PC-9 (cell line): ENCODE measurements around the gene SPATA21. TPM values are rescaled to one million over a fixed set of nuclear protein-coding genes. Genes with fewer than 3 reads are reported as not detected.

ENCODE experiments used
- BruUV-seq: library from RNA; stranded (reverse); fragments of 400-500 nt; replicated peaks from 2 replicates; lab custom pipeline; 2021; lab: Mats Ljungman, UMichigan
- CTCF ChIA-PET: fragments of 300-600 bp; sonication (Branson Sonifier 250); formaldehyde crosslinking; loops from one replicate; lab custom pipeline; 2022; ENCODE audit warnings: antibody characterized with exemption; lab: Charles Lee
- POLR2A ChIA-PET: fragments of 300-600 bp; sonication (Branson Sonifier 250); formaldehyde crosslinking; loops from one replicate; lab custom pipeline; 2022; ENCODE audit warnings: antibody characterized with exemption; ENCODE audit not compliant: unreplicated experiment; lab: Charles Lee
- DNase-seq, 2 experiments: peaks; one replicate each; pipeline versions ENCODE4 v3.0.0 to v3.0.0-alpha.2; 2015 to 2022; ENCODE audit warnings: mixed read lengths in 1 of 2
- H2AFZ ChIP-seq: fragments of 200-600 bp; sonication (generic); 2 replicates; pipeline ENCODE4 v1.8.1; 2017; ENCODE audit warnings: antibody characterized with exemption
- H3F3A ChIP-seq: fragments of 200-600 bp; sonication (generic); 2 replicates; pipeline ENCODE4 v1.8.1; 2017; ENCODE audit warnings: antibody characterized with exemption, mild to moderate bottlenecking, low read depth; ENCODE audit not compliant: insufficient read depth
- H3K27ac ChIP-seq: fragments of 200-600 bp; sonication (generic); 2 replicates; pipeline ENCODE4 v1.6.1; 2016; ENCODE audit warnings: mixed run types
- H3K27me3 ChIP-seq: fragments of 200-600 bp; sonication (generic); 2 replicates; pipeline ENCODE4 v1.6.1; 2016; ENCODE audit warnings: low read depth, mixed run types; ENCODE audit not compliant: insufficient read depth
- H3K36me3 ChIP-seq: fragments of 200-600 bp; sonication (generic); 2 replicates; pipeline ENCODE4 v1.6.1; 2016; ENCODE audit warnings: low read depth, mixed run types
- H3K4me1 ChIP-seq: fragments of 200-600 bp; sonication (generic); replicated peaks from 2 replicates; pipeline ENCODE4 v1.6.1; 2016; ENCODE audit warnings: mixed run types; ENCODE audit not compliant: insufficient read depth
- H3K4me2 ChIP-seq: fragments of 200-600 bp; sonication (generic); 2 replicates; pipeline ENCODE4 v1.6.1; 2017; ENCODE audit warnings: mixed run types
- H3K4me3 ChIP-seq: fragments of 200-600 bp; sonication (generic); 2 replicates; pipeline ENCODE4 v1.6.1; 2016; ENCODE audit warnings: mixed run types
- H3K79me2 ChIP-seq: fragments of 200-600 bp; sonication (generic); 2 replicates; pipeline ENCODE4 v1.6.1; 2017; ENCODE audit warnings: low read depth, mixed run types
- H3K9me2 ChIP-seq: fragments of 200-600 bp; sonication (generic); 2 replicates; pipeline ENCODE4 v1.8.1; 2017; ENCODE audit warnings: mild to moderate bottlenecking; ENCODE audit not compliant: insufficient read depth
- H3K9me3 ChIP-seq: fragments of 200-600 bp; sonication (generic); 2 replicates; pipeline ENCODE4 v1.8.1; 2016; ENCODE audit warnings: low read depth; ENCODE audit not compliant: insufficient read depth
- H4K20me1 ChIP-seq: fragments of 200-600 bp; sonication (generic); 2 replicates; pipeline ENCODE4 v1.8.1; 2017; ENCODE audit not compliant: insufficient read depth
- EZH2 ChIP-seq: fragments of 200-600 bp; sonication (generic); IDR thresholded peaks from 2 replicates; pipeline ENCODE4 v1.8.0; 2017; ENCODE audit warnings: antibody characterized with exemption, low read depth
- intact Hi-C: fragments of 100-400 bp; cut with micrococcal nuclease; formaldehyde crosslinking; loops from one replicate; pipeline ENCODE4 v1.10.0; 2022; ENCODE audit not compliant: unreplicated experiment
- total RNA-seq: library from RNA; stranded (reverse); gene quantifications from 2 replicates; pipeline ENCODE4 v1.2.3, GENCODE V29; 2021
- TF ChIP-seq, protein P1 (sequence below): fragments of 200-600 bp; sonication (generic); conservative IDR thresholded peaks from 2 replicates; pipeline ENCODE4 v1.6.1; 2017; ENCODE audit warnings: mixed run types, antibody characterized with exemption, mild to moderate bottlenecking, moderate library complexity

The SPATA21 gene
- total RNA-seq, 1 experiment from 2014 or later = not detected

DNA sequence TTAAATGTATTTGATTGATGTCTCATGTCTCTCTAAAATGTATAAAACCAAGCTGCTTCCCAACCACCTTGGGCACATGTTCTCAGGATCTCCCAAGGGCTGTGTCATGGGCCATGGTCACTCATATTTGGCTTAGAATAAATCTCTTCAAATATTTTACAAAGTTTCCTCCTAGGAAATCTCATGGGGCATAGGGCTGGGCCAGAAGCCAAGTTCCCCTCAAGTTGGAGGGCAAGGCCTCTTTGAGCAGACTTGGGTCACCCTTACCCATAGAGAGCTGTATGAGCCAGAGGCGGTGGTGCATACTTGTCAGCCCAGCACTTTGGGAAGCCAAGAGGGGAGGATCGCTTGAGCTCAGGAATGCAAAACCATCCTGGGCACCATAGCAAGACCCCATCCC, 82.6 kb downstream of the SPATA21 start:
- H3K36me3 ChIP-seq = no peaks in the 10 kb centered on the region
- no peaks in the 10 kb centered on the region for H3K27me3 ChIP-seq
- H2AFZ ChIP-seq = no peak overlapping the region
- no peak overlapping the region for H3K4me2 ChIP-seq
- peaks cover under 1% of the 10 kb centered on the region; the same call in 1 of the 2 replicates for H3F3A ChIP-seq
- CTCF ChIA-PET = no interaction called here
- peaks cover 26% of the 10 kb centered on the region for H3K79me2 ChIP-seq
- no peak for DNase-seq
- no peaks in the 10 kb centered on the region for H4K20me1 ChIP-seq
- no peaks in the 10 kb centered on the region for H3K9me3 ChIP-seq
- no peaks in the 10 kb centered on the region for H3K9me2 ChIP-seq
- no peak overlapping the region for H3K27ac ChIP-seq
- POLR2A ChIA-PET = interaction anchor here (0.8 kb wide), 1 partner anchor 86 kb away, joined by 10 read pairs; the partner anchor contains the start of gene NECAP2
- no peak overlapping the region for H3K4me3 ChIP-seq
- no TSS peak for BruUV-seq
- no peak for TF ChIP-seq EZH2
- TF ChIP-seq, protein P1, sequence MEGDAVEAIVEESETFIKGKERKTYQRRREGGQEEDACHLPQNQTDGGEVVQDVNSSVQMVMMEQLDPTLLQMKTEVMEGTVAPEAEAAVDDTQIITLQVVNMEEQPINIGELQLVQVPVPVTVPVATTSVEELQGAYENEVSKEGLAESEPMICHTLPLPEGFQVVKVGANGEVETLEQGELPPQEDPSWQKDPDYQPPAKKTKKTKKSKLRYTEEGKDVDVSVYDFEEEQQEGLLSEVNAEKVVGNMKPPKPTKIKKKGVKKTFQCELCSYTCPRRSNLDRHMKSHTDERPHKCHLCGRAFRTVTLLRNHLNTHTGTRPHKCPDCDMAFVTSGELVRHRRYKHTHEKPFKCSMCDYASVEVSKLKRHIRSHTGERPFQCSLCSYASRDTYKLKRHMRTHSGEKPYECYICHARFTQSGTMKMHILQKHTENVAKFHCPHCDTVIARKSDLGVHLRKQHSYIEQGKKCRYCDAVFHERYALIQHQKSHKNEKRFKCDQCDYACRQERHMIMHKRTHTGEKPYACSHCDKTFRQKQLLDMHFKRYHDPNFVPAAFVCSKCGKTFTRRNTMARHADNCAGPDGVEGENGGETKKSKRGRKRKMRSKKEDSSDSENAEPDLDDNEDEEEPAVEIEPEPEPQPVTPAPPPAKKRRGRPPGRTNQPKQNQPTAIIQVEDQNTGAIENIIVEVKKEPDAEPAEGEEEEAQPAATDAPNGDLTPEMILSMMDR = no peak
- H3K4me1 ChIP-seq = peaks cover 13% of the 10 kb centered on the region
- intact Hi-C loops = no loop called here

DNA sequence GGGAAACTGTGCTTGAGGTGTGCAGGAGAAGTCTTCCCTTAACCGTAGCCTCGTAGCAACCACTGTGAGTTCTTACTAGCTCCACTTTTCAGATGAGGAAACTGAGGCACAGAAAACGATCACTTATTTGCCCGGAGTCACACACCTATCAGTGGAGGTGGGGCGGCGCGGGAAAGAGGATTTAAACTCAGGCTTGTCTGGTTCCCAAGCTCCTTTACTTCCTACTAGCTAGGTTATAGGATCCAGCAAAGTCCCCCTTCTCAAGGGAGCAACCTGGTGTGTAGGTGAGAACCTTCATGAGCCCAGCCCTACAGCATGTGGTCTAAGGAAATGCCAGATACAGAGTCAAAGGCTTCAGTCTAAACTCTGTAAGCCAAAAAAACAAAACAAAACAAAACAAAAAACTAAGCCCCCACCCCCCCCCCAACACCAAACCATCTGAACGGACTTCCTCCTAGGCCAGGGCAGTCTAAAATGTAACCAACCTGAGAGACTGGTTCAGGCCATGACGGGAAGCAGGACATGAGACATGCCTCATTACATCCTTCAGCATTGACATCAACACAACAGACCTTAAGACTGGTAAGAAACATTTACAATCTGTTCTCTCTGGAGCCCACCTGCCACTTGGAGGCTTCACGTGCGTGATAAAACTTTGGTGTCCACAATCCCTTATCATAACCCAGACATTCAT, 84.2 kb downstream of the SPATA21 start:
- Histone ChIP-seq H3K4me2 (peak overlapping the region; percentile 85), H3K36me3 (no peaks in the 10 kb centered on the region), H3K27ac (peak overlapping the region; percentile 80), H3F3A (peaks cover 8% of the 10 kb centered on the region; the same call in 1 of the 2 replicates), H3K27me3 (no peaks in the 10 kb centered on the region), H3K4me1 (peaks cover 29% of the 10 kb centered on the region), H2AFZ (peak overlapping the region; percentile 76), H4K20me1 (no peaks in the 10 kb centered on the region), H3K79me2 (peaks cover 40% of the 10 kb centered on the region), H3K9me2 (no peaks in the 10 kb centered on the region), H3K4me3 (peak overlapping the region; percentile 88), H3K9me3 (no peaks in the 10 kb centered on the region)
- no peak for TF ChIP-seq EZH2
- TF ChIP-seq, protein P1 = no peak
- BruUV-seq = TSS peak; percentile 91
- ChIA-PET POLR2A (interaction anchor here (0.6 kb wide), 2 partner anchors 9 to 92 kb away, joined by 3 to 8 read pairs; no protein-coding TSS in a partner anchor), CTCF (interaction anchor here (0.6 to 1.2 kb wide), 4 partner anchors 10 to 87 kb away, joined by 3 to 17 read pairs (median 5); partner anchors contain the start of genes NECAP2 and SZRD1)
- DNase-seq = peak in 1 of 2 experiments; percentile 22
- intact Hi-C loops = no loop called here

DNA sequence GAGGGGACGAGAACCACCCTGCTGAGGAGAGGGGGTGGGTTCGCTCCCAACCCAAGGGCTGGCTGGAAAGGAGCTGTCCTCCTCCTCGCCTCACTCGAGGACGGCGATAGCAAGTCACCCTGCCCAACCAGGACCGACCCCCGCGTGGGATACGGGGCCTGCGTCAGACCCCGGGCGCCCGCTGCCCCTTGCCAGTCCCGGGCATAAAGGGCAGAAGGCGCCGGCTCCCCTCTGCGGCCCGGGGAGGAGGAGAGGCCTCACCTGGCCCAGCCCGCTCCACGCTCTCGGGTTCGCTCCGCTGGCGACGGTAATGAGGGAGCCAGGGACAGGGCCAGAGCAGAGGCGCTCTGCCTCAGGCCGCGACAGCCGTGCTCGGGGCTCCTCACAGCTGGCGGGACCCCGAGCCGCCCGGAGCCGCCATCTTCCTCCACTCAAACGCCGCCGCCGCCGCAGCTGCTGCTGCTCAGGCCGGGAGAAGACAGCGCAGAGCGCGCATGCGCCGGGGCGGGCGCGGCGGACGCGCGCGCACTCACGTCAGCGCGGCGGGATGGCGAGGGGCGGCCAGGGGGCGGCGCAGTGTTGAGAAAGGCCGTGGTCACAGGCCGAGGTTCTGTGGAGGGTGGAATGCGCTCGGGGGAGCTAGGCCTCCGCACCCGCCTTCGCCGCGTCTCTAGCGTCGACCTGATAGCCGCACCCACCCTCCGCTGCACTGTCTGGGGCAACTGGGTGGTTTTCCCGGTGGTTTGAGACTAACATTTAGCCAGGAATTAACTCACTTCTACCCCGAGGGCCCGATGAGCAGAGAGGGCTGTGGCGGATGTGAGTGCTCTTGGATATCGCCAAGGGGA, 85.0 kb downstream of the SPATA21 start, which contains the start of gene FBXO42:
Gene FBXO42 (minus strand): TSS at position 487 of the 848 bp plus-strand sequence. CDS start 37,062 bp downstream, outside the sequence.
- Histone ChIP-seq H3K9me3 (no peaks in the 10 kb centered on the region), H3K4me2 (peak within 1 kb of the TSS; percentile 85), H3F3A (peaks cover 8% of the 10 kb centered on the region; the same call in 1 of the 2 replicates), H3K27ac (peak within 1 kb of the TSS; percentile 80), H3K79me2 (peaks cover 48% of the 10 kb centered on the region), H3K4me3 (peak within 1 kb of the TSS; percentile 88), H3K4me1 (peaks cover 30% of the 10 kb centered on the region), H3K36me3 (no peaks in the 10 kb centered on the region), H3K9me2 (no peaks in the 10 kb centered on the region), H4K20me1 (no peaks in the 10 kb centered on the region), H2AFZ (peak within 1 kb of the TSS; percentile 76), H3K27me3 (no peaks in the 10 kb centered on the region)
- intact Hi-C loops = no loop called here
- POLR2A ChIA-PET = interaction anchor here (0.5 to 0.7 kb wide), 7 partner anchors 8 to 840 kb away, joined by 3 to 8 read pairs (median 5); partner anchors contain the start of gene RNU1-1
- no TSS peak for BruUV-seq
- peak; percentile 61 to 93 for DNase-seq
- TF ChIP-seq, protein P1 = no peak; the same call in 1 of the 2 replicates
- TF ChIP-seq EZH2 = no peak
- CTCF ChIA-PET = interaction anchor here (0.6 to 1.2 kb wide), 4 partner anchors 11 to 88 kb away, joined by 3 to 17 read pairs (median 5); partner anchors contain the start of genes NECAP2 and SZRD1
